Ascending aorta (tissue), 2 donors: ENCODE data around the gene C15orf39. TPM values are rescaled to one million over a fixed set of nuclear protein-coding genes. Genes with fewer than 3 reads are reported as not detected.

ENCODE experiments used
- DNase-seq, 2 donors: peaks; one replicate each; pipeline ENCODE4 v3.0.0-alpha.2; 2019; ENCODE audit warnings: low spot score in 2 of 2
- H3K27ac ChIP-seq, 2 donors: fragments of 200-600 bp; sonication (generic); one replicate each; pipeline ENCODE4 v1.5.1; 2016 to 2017; ENCODE audit warnings: mild to moderate bottlenecking in 1 of 2
- H3K27me3 ChIP-seq: fragments of 200-600 bp; sonication (generic); one replicate; pipeline ENCODE4 v1.5.1; 2017
- H3K36me3 ChIP-seq, 2 donors: fragments of 200-600 bp; sonication (generic); one replicate each; pipeline ENCODE4 v1.5.1; 2016
- H3K4me1 ChIP-seq, 2 donors: fragments of 200-600 bp; sonication (generic); one replicate each; pipeline ENCODE4 v1.5.1; 2016 to 2017; ENCODE audit warnings: mild to moderate bottlenecking in 1 of 2
- H3K4me3 ChIP-seq, 2 donors: fragments of 200-600 bp; sonication (generic); one replicate each; pipeline ENCODE4 v1.5.1; 2016 to 2017; ENCODE audit warnings: mild to moderate bottlenecking in 1 of 2
- H3K9me3 ChIP-seq, 2 donors: fragments of 200-600 bp; sonication (generic); one replicate each; pipeline ENCODE4 v1.5.1; 2016
- CTCF ChIP-seq, 3 experiments: fragments of 200-600 bp in 2 of 3; fragments of 450-650 bp in 1 of 3; sonication (generic) in 2 of 3; IDR thresholded peaks; one replicate each; pipeline ENCODE4 v1.5.1; 2016 to 2019; ENCODE audit warnings: antibody characterized with exemption in 3 of 3, mild to moderate bottlenecking in 1 of 3, moderate library complexity in 1 of 3
- intact Hi-C: fragments of 100-400 bp; cut with DNase I; formaldehyde crosslinking; loops from one replicate; pipeline ENCODE4 v1.15.1; 2023
- total RNA-seq: library from RNA; depleted of rRNA; stranded (reverse); fragments of >200 nt; gene quantifications from one replicate; pipeline ENCODE4 v1.1.0, GENCODE V29; 2016

The C15orf39 gene
- total RNA-seq, 1 donor from 2014 or later, result 30.8 TPM

GRCh38 chr15:75228787-75229186, 27.1 kb downstream of the C15orf39 start:
- Histone ChIP-seq H3K27me3 (no peaks in the 10 kb centered on the region), H3K36me3 (no peaks in the 10 kb centered on the region), H3K9me3 (no peaks in the 10 kb centered on the region), H3K4me3 (no peak overlapping the region), H3K27ac (no peak overlapping the region), H3K4me1 (no peaks in the 10 kb centered on the region)
- no peak for DNase-seq
- intact Hi-C loops, result loop anchor here (10.0 kb wide), 1 partner anchor 76 kb away; no protein-coding TSS in a partner anchor
- no peak for TF ChIP-seq CTCF (IDR thresholded peaks at IDR 0.05)

- no peak for DNase-seq
- intact Hi-C loops, result loop anchor here (10.0 kb wide), 1 partner anchor 75 kb away; no protein-coding TSS in a partner anchor
- no peak for TF ChIP-seq CTCF (IDR thresholded peaks at IDR 0.05)
Observed at GRCh38 chr15:75229191-75230015, 27.7 kb downstream of the C15orf39 start.

GRCh38 chr15:75230016-75230343, 28.3 kb downstream of the C15orf39 start:
- no peak overlapping the region for H3K4me3 ChIP-seq
- H3K27ac ChIP-seq, result no peak overlapping the region
- intact Hi-C loops, result no loop called here
- no peak for DNase-seq
- H3K27me3 ChIP-seq, result no peaks in the 10 kb centered on the region
- no peaks in the 10 kb centered on the region for H3K4me1 ChIP-seq
- no peaks in the 10 kb centered on the region for H3K36me3 ChIP-seq
- no peak for TF ChIP-seq CTCF (IDR thresholded peaks at IDR 0.05)
- no peaks in the 10 kb centered on the region for H3K9me3 ChIP-seq

More at GRCh38 chr15:75229191-75230015, 27.7 kb downstream of the C15orf39 start:
- Histone ChIP-seq H3K4me3 (no peak overlapping the region), H3K36me3 (no peaks in the 10 kb centered on the region), H3K9me3 (no peaks in the 10 kb centered on the region), H3K4me1 (no peaks in the 10 kb centered on the region), H3K27ac (no peak overlapping the region), H3K27me3 (no peaks in the 10 kb centered on the region)

GRCh38 chr15:75230551-75231371, 29.1 kb downstream of the C15orf39 start:
- Histone ChIP-seq H3K4me1 (no peaks in the 10 kb centered on the region), H3K36me3 (no peaks in the 10 kb centered on the region), H3K9me3 (no peaks in the 10 kb centered on the region), H3K27me3 (no peaks in the 10 kb centered on the region), H3K4me3 (no peak overlapping the region), H3K27ac (no peak overlapping the region)
- no peak for DNase-seq
- intact Hi-C loops, result no loop called here
- TF ChIP-seq CTCF (IDR thresholded peaks at IDR 0.05), result no peak

GRCh38 chr15:75231836-75232235, 30.2 kb downstream of the C15orf39 start:
- no peak overlapping the region for H3K27ac ChIP-seq
- no peaks in the 10 kb centered on the region for H3K9me3 ChIP-seq
- no peaks in the 10 kb centered on the region for H3K4me1 ChIP-seq
- H3K36me3 ChIP-seq, result no peaks in the 10 kb centered on the region
- no peak overlapping the region for H3K4me3 ChIP-seq
- no peak for TF ChIP-seq CTCF (IDR thresholded peaks at IDR 0.05)
- no peaks in the 10 kb centered on the region for H3K27me3 ChIP-seq
- intact Hi-C loops, result no loop called here
- DNase-seq, result no peak
